Measurements from ENCODE around the gene LBR. TPM values are rescaled to one million over a fixed set of nuclear protein-coding genes. Genes with fewer than 3 reads are reported as not detected.

LBR gene
- total RNA-seq, 4 donors from 2014 or later, result 16.4 to 47.7 (median 22.5) TPM

DNA sequence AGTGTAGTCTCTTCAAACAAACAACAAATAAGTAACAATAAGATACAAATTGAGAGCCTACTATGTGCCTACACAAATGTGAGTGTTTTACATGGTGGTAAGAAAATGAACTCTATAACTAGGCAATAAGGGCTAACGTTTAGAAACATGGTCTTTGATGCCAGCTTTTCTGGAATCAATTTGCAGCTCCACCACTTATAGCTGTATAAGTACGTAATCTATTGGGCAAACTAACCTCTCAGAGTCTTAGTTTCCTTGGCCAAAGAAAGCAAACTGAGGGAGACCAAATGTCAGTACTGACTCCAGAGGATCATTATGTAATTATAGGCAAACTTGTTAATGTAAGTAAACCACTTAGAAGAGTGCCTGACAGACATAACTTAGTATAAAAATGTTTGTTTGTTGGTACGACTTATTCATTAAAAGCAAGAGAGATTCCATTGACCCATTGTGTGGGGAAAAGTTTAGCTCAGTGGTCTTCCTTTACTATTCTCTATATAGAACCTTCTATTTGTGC is 59.7 kb downstream of the LBR start:
- no peak for TF ChIP-seq POLR2A (IDR thresholded peaks at IDR 0.05)
- TF ChIP-seq, protein P1, sequence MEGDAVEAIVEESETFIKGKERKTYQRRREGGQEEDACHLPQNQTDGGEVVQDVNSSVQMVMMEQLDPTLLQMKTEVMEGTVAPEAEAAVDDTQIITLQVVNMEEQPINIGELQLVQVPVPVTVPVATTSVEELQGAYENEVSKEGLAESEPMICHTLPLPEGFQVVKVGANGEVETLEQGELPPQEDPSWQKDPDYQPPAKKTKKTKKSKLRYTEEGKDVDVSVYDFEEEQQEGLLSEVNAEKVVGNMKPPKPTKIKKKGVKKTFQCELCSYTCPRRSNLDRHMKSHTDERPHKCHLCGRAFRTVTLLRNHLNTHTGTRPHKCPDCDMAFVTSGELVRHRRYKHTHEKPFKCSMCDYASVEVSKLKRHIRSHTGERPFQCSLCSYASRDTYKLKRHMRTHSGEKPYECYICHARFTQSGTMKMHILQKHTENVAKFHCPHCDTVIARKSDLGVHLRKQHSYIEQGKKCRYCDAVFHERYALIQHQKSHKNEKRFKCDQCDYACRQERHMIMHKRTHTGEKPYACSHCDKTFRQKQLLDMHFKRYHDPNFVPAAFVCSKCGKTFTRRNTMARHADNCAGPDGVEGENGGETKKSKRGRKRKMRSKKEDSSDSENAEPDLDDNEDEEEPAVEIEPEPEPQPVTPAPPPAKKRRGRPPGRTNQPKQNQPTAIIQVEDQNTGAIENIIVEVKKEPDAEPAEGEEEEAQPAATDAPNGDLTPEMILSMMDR (IDR thresholded peaks at IDR 0.05), result no peak
- intact Hi-C loops (cut with DNase I; ENCODE audit: low total_unique reads), result no loop called here
- DNase-seq (ENCODE audit: low spot score in 2 of 2), result no peak
- no peak overlapping the region for H3K4me3 ChIP-seq (ENCODE audit: low read depth, poor library complexity, severe bottlenecking)
- WGBS, 2 donors, result 62 to 66% methylated on average over 3 of the region's 3 CpGs

DNA sequence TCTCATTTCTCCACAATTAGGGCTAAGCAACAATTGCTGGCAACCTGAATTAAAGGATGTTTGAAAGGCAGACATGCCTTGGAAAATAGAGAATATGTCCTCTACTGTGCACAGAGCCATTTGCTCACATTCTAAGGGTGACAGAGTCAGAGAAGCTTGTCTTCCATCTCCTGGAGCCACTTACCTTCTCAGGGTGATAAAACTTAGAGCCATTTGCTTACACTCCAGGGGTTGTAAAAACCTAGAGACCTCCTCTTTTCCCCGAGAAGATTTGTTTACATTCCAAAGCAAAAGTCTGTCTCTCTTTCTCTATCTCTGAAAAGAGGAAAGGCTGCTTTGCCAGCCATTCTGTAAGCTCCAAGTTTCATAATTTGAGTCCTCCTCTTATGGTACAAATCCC is 61.3 kb downstream of the LBR start:
- WGBS, 2 donors, result 17 to 40% methylated on average over 1 of the region's 1 CpG
- intact Hi-C loops (cut with DNase I; ENCODE audit: low total_unique reads), result no loop called here
- H3K4me3 ChIP-seq (ENCODE audit: low read depth, poor library complexity, severe bottlenecking), result no peak overlapping the region
- no peak for TF ChIP-seq POLR2A (IDR thresholded peaks at IDR 0.05)
- TF ChIP-seq, protein P1 (IDR thresholded peaks at IDR 0.05), result no peak
- DNase-seq (ENCODE audit: low spot score in 2 of 2), result no peak

DNA sequence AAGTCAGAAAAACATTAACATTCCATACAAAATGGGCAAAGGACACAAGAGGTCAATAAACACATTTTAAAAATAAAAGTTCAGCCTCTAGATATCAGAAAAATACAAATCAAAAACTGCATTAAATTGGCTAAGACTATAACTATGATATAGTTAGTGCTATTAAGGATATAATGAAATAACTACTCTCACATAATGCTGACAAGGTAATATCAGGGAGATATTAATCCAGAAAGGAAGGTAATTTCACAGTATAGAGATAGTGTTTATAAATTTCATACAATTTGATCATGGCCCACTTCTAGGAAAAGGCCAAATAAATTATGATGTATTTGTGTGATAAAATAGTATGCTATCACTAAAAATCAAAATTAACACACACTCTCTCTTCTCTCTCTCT is 61.8 kb downstream of the LBR start:
- TF ChIP-seq POLR2A (IDR thresholded peaks at IDR 0.05), result no peak
- TF ChIP-seq, protein P1 (IDR thresholded peaks at IDR 0.05), result no peak
- DNase-seq (ENCODE audit: low spot score in 2 of 2), result no peak
- intact Hi-C loops (cut with DNase I; ENCODE audit: low total_unique reads), result no loop called here
- H3K4me3 ChIP-seq (ENCODE audit: low read depth, poor library complexity, severe bottlenecking), result no peak overlapping the region

DNA sequence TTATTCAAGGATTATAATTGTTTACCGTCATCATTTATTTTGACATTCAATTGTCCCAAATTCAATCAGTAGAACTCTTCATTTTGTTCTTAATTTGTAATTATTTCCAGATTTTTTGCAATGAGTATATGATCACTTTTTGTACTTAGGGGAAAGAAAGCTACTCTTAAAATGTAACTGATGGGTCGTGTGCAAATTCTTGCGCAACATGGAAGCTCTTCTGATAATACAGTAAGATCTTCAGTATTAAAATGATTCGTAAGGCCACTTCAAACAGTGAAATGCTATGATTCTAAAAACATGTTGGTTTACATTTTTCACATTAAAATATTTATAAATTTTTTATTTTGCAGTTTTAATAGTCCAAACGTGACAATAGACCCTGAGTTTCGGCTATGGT is 63.4 kb downstream of the LBR start:
- DNase-seq (ENCODE audit: low spot score in 2 of 2), result no peak
- no peak overlapping the region for H3K4me3 ChIP-seq (ENCODE audit: low read depth, poor library complexity, severe bottlenecking)
- intact Hi-C loops (cut with DNase I; ENCODE audit: low total_unique reads), result no loop called here
- TF ChIP-seq, protein P1 (IDR thresholded peaks at IDR 0.05), result no peak
- no peak for TF ChIP-seq POLR2A (IDR thresholded peaks at IDR 0.05)
- WGBS, 2 donors, result 91 to 93% methylated on average over 6 of the region's 6 CpGs

DNA sequence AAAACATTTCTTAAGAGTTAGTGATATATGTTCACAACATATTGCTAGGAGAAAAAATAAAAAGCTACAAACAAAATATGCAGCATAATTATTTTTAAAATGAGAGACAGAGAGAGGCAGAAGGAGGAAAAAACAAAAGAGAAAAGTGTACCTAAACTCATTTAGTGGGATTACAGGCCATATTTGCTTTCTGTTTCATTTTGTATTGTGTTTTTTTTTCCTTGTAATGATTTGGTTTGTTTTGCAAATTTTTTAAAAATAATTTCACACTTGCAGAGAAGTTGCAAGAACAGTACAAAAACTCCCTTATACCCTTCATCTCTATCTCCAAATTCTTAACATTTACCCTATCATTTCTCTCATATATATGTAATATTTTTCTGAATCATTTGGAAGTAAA is 65.0 kb downstream of the LBR start:
- TF ChIP-seq POLR2A (IDR thresholded peaks at IDR 0.05), result no peak
- TF ChIP-seq, protein P1 (IDR thresholded peaks at IDR 0.05), result no peak
- H3K4me3 ChIP-seq (ENCODE audit: low read depth, poor library complexity, severe bottlenecking), result no peak overlapping the region
- intact Hi-C loops (cut with DNase I; ENCODE audit: low total_unique reads), result no loop called here
- no peak for DNase-seq (ENCODE audit: low spot score in 2 of 2)

DNA sequence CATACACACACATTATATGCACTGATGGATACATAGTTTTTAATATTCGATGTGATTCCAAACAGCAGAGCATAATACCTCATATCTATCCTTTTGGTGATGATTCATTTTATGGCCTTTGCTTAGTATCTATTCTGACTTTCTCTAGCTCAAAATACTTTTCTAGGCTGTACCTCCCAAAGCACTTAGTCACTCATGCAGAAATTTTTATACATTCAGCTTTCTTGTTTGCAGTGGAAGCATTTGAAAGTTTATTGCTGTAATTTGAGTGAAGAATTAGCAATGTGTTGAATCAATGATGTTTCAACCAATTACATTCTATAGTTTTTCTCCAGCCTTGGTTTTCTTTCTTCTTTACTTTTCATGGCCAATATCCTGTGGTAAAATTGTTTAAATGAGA is 66.7 kb downstream of the LBR start:
- intact Hi-C loops (cut with DNase I; ENCODE audit: low total_unique reads), result no loop called here
- 86 to 97% methylated on average over 1 of the region's 1 CpG for WGBS, 2 donors
- no peak for DNase-seq (ENCODE audit: low spot score in 2 of 2)
- no peak for TF ChIP-seq POLR2A (IDR thresholded peaks at IDR 0.05)
- TF ChIP-seq, protein P1 (IDR thresholded peaks at IDR 0.05), result no peak
- H3K4me3 ChIP-seq (ENCODE audit: low read depth, poor library complexity, severe bottlenecking), result no peak overlapping the region
